NCI-H510A (cell line): ENCODE data around the gene TPGS2.
A peak's percentile ranks its signal among the peaks of the same experiment; 100 is the strongest.
"Not testable (repeated sequence)": the region's sequence is repeated elsewhere in the genome, so short reads cannot be mapped to it uniquely, and the experiment has no call there.

ENCODE experiments used
- DNase-seq: peaks from one replicate; lab custom pipeline; 2025; lab: John Stamatoyannopoulos, UW

TPGS2 gene

DNA sequence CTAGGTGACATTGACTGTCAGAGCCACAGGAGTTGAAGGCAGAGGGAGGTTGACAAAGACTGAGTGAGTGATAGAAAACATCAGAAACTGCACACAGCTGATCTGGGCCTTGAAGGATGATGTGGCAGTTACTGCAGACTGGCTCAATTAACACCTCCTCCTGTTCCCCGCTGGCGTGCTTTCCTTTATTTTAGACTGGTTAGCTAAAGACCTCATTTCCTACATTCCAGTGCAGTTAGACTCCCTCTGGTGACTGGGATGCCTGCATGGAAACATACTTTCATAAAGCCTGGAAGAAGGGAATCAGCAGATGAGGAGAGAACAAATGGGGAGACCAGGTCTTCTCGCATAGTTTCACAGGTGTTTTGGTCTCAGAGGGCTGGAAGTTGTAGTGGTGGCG is 7.1 kb downstream of the TPGS2 start:
- no peak for DNase-seq

DNA sequence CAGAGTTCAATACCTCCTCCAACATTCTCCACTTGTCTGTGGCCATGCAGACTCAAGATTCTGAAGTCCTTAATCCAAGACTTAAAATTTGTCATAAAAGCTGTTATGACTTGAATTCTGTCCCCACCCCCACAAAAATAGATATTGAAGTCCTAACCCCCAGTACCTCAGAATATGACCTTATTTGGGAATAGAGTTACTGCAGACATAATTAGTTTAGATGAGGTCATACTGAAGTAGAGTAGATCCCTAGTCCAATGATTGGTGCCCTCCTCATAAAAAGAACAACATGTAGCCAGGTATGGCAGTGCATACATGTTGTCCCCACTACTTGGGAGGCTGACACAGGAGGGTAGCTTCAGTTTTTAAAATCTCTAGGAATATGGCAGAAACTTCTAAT is 9.2 kb downstream of the TPGS2 start:
- DNase-seq = no peak

DNA sequence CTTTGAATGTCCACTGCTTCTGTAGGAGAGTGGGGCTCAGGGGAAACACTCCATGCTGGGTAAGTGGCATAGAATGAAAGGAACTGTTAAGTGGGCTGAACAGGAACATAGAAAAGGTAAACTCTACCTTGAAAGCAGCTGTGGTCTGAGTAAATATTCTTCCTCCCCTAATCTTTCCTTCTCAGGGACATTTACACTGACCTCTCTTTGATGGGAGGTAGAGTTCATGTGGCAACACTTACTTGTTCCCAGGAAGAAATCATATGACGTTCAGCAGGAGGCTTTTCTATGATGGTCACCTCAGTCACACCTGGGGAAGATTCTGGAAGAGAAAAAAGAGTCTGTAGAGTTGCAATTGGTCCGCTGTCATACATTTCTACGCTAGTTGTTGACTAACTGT is 10.2 kb downstream of the TPGS2 start:
- DNase-seq = no peak

DNA sequence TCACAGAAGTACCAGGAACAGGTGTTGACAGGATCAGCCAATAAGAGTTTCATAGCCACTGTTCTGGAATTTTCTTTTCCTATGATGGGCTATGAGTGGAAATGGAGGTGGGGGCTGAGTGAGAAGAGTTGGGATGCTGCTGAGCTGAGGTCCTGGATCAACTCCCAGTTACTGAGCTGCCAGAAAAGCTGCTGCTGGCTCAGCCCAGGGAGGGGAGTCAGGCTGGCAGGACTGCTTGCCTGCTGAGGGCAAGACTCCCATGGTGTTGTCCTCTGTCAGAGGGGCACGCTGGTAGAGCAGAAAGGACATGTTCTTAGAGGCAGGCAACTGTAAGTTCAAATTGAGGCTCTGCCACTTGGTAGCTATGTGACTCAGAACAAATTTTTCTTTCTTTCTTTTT is 11.8 kb downstream of the TPGS2 start:
- no peak for DNase-seq

DNA sequence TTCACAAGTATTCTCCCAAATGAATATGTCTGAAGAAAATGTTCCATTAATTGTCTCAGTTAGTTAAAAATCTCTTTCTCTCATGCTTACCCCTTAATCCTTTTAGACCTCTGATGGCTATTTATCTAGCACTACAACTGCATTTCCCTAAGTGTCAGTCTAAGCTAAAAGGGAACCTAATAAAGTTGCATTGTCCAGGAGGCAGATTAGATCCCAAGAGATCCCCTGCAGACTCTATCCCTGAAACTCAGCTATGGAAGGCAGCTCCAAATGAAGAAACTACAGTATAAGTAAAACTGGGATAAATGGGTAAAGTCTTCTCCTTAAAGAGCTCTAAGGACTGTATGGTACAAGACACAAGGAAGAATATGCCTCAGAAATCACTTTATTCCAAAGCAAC is 12.7 kb downstream of the TPGS2 start:
- not testable (repeated sequence) for DNase-seq

DNA sequence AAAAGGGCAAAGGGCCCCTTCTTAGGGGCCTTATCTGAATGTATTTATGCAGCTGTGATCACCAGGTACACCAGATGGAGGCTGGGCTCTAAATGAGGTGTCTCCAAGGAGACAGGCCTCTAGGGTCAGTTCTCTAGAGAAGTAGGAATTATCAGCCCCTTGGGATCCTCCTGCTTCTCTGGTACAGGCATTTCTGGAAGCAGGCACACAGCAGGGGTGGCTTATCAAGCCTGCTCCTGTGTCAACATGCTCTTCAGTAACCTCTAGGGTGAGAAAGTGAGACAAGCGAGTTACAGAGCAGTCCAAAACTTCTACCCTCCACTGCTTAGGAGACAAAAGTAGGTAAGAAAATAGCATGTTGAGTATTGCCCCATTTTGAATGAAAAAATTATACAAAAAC is 13.8 kb downstream of the TPGS2 start:
- DNase-seq = no peak

DNA sequence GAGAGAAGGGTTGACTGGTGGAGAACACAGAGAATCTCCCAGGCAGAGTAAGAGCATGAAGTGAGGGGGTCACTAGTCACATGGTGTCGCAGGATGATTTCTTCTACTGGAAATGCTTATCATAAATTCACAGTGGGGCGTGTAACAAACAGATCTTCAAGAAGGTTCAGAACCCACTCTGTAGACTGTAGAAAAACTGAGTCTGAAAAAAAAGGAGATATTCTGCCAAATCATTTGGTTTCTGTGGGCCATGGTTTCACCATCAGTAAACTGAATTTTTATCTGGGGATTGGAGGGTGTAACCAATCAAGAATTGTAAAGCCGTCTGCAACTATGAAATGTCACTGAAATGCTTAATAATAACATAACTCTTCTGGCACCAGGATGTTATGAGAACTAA is 15.0 kb downstream of the TPGS2 start:
- DNase-seq = no peak

DNA sequence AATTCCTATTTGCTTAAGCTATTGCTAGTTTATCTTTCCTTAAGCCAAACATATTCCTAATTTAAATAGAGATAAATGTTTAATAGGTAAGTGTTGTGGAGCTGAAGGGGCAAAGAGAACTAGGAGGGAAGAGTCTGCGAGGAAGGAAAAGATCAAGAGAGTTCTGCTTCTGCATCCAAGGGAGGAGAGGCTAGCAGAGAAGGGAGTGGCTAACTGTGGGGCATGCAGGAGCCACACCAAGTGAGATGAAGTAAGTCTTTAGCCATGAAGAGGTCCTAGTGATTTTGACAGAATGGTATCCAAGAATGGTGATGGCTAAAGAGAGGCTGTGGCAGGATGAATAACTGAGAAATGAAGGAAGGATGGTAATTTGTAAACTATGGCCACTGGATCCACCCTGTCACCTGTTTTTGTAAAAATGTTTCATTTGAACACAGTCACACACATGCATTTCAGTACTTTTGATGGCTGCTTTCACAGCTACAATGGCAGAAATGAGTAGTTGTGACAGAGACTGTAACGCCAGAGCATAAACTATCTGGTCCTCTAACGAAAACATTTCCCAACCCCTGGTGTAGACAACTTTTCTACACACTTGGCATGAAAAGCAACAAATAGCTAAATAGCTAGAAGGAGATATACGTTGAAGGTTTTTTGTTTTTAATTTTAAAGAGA is 15.6 kb downstream of the TPGS2 start:
- DNase-seq = no peak

DNA sequence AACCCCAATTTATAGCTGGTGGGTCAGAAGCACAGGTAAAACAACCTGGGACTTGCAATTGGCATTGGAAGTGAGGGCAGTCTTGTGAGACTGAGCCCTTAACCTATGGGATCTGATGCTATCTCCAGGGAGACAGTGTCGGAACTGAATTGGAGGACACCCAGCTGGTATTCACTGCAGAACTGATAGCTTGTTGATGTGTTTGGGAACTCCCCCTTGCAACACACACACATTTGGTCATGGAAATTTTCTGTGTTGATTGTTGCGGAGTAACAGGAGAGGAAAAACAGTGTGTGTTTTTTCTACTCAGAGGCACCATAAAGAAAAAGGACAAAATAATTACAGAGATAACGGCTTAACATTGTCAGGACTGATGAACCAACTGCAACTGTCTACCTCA is 16.1 kb downstream of the TPGS2 start:
- DNase-seq = no peak

DNA sequence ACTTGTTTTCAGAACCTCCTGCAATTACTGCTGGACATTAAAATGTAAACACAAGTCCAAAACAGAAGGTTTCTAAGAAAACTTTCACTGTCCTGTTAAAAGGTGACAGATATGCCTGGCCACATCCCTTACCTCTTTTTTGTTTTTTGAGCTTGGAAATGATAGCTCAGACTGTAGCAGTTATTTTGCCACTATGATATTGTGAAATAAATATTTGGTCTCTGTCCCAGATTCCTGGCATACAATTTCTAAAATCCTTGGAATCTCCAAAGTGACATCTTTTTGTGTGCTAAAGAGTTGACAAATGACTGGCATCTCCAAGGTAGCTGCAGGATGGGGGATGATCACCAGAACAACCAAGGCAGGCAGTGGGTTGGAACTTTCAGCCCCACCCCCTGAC is 16.8 kb downstream of the TPGS2 start:
- DNase-seq = no peak

DNA sequence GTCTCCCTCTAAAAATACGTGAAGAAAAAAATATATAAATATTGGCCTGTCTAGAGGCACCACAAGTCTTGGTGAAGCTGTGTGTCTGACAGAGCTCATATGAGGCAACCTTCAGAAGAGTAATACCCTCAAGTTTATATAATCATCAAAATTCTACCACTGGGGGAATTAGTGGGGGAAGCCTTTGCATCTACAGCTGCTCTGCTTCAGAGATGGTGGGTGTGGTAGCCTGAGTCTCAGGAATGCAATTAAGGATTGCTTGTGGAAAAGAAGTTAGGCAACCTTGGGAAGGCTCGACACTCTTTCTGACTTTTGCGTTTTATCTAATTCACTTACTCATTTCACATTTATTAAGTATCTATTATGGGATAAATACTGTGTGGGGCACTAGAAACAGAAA is 17.4 kb downstream of the TPGS2 start:
- no peak for DNase-seq

DNA sequence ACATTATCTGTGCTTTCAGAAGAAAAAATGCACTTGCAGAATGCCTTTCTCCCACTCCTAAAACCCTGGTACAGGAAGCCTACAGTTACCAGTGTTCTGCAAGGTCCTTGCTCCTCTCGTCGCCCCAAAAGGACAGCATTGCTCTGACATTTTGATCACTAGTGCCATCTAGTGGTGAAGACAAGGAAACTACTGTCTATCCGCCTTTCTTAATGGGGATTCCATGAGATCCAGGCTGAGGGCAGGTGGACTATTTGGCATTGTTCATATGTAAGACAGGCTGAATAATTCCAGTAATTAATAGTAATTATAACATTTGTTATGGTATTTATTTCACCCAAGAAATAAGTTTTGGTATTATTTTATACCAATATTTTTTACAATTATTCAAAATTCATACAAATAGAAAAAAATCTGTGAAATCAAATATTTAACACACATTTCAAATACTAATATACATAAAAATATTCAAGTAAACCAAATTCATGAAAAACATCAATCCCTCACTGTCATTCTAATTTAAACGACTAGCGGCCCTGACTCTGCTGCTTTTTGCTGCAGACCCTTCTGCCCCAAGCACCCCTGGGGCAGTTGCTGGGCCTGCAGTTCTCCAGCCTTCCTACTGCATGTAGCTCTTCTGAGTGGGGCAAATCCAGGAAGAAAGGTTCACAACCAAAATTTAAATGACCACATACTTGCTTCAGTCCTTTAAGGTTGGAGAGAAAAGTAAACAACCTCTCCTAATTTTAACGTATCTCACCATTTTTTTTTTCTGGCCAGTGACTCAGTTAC is 19.0 kb downstream of the TPGS2 start:
- peak; percentile 47 for DNase-seq

DNA sequence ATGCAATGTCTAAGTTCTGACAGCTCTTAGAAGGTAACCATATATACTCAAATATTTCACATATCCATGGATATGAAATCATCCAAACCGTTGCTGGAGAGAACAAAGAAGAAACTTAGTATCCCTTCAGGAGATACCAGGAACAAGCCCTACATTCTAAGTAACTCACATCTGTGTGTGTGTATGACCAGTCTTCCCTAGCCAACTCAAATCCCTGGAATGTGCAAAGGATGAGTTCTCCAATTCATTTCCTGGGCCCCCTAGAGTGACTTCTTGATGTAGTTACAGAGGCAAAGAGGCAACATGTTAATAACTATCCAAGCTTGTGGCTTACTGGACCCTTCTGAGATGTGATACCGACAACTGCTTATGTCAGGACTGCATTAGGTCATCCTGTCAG is 20.1 kb downstream of the TPGS2 start:
- no peak for DNase-seq

DNA sequence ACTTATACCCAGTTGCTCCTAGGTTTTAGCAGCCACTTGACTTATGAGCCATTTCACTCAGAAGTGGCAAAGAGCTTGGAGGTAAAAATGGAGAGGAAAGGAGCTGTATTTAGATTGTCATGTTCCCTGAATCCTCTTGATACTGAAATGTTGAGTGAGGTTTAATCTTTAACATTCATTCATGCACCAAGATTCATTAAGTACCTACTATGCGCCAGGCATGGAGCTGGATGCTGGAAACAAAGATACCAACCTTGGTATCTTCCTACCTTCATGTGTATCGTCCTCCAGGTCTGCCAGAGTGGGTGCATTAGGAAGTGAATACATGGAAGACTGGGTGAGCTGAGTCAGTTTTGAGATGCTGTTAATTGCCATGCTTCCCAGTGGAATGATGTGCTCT is 23.7 kb downstream of the TPGS2 start:
- no peak for DNase-seq

DNA sequence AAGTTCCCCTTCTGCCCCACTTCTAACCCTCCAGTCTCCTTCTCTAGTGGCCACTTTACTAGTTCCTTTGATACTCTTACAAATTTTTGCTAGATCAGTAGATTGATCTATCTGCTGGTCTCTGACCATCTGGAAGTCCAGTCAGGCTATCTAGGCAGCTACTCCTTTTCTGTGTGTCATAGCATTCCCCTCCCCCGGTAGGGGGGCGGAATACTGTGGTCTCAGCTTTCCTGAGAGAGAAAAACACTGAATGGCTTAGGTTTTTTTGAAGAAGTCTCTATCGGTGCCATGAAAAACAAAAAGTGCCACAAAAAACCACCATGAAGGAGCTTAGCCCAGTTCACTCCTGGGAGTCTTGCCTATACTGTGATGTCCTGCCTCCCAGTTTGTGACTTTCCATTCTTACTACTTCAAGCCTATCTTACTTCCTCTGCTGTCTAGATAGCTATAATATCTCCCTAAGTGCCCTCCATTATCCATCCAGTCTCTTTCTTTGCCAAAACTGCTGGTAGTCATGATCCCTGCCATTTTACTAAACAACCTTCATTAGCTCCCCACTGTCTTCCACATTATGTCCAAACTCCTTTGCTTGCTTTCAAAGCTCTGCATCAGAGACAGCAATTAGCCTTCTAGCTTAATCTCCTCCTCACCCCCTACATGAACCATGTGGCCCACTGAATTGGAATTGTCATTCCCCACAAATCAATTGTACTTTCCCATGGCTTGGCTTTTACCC is 29.9 kb downstream of the TPGS2 start:
- no peak for DNase-seq

DNA sequence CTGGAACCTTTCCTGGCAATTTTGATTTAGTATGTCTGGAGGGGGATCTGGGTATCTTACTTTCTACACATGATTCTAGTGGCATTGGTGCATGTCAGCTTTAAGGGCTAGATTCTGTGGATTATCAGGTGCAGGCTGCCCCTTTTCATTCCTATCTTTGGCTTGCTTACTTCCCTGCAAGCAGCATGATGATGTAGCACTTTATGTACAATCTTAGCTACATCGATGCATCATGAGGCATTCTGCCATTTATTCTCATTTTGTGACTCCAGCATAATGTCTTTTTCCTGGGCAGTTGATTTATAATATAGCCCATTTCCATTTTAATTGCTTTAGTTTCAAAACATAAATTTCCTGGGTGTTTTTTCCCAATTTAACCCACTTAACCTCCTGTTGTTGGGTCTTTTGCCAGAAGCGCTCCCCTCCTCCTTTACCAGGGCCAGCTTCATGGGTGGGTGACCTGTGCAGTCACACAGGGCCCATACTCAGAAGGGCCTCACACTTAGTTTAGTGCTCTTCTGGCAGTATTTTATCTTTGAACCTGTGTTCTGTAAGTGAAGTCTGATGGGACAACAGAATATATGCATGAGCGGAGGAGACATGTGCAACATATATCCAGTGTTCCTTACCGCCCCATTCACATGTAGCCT is 36.0 kb downstream of the TPGS2 start:
- DNase-seq = no peak

DNA sequence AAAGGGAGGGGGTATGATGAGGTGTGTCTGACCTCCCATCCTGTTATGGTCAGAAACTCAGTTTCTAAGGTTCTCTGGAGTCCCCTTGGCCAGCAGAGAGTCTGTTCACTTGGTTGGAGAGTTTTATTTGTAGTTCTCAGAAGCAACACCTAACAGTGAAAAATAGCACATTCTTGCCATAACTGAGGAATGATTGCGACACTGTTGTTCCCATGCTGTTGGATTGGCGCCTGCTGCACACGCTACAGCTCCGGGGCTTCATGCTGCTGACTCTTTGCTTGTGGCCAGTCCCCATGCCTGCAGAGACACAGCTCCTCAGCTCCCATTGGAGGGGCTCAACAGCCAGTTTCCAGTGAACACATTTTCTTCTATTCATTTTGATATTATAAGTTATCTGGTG is 42.1 kb downstream of the TPGS2 start:
- DNase-seq = no peak

DNA sequence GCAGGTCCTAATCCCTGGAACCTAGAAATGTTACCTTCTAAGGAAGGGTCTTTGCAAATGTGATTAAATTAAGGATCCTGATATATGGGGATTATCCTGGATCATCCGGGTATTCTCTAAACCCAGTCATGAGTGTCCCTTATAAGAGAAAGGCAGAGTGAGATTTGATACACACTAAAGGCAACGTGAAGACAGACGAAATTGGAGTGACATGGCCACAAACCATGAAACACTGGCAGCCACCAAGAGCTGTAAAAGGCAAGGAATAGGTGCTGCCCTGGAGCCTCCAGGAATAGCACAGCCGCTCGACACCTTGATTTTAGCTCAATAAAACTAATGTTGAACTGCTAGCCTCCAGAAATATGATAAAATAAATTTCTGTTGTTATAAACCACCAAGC is 45.0 kb downstream of the TPGS2 start:
- DNase-seq = no peak

DNA sequence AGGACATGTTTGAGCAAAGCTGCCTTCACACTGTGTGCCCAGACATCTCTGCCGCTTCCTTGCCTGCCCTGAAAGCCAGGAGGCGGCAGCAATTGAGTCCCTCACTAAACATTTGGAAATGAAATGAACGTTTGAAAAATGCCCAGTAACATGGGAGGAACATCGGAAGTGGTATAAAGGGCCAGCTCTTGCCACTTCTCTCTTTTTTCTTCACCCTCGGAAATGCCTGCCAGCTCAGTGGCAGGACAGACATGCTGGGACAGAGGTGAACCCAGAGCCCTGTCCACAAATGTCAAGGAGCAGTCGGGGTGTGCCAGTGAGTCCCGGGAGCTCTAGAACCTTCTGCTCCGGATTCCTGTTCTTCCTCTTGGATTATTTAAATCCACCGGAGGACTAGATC is 46.1 kb downstream of the TPGS2 start:
- DNase-seq = no peak

DNA sequence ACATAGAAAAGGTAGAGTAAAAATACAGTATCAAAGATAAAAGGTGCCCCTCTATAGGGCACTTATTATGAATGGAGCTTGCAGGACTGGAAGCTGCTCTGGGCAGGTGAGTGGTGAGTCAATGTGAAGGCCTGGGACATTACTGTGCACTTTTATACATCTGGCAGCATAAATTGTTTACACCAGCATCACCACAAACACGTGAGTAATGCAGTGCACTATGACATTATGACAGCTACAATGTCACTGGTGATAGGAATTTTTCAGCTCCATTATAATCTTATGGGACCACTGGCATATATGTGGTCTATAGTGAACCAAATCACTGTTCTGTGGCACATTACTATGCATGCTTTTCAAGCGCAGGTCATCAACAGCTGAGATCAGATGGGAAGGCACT is 48.1 kb downstream of the TPGS2 start:
- DNase-seq = no peak

DNA sequence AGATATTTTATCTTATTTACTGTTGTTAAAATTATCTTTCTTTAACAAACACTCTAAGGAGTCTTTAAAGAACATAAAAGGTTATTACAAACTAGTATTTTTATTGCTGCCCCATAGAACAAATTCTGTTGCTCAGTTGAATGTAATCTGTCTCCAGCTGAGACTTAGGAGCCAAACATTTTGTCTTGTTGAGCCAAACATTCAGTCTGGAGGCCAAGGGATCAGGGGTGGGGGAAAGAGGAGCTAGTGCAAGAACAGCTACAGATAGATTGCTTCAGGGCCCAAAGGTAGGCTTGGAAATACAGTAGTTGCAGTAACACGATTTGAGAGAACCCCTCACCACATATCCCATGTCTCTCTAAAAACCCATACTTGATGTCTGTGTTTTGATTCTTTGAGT is 51.2 kb downstream of the TPGS2 start:
- DNase-seq = no peak

DNA sequence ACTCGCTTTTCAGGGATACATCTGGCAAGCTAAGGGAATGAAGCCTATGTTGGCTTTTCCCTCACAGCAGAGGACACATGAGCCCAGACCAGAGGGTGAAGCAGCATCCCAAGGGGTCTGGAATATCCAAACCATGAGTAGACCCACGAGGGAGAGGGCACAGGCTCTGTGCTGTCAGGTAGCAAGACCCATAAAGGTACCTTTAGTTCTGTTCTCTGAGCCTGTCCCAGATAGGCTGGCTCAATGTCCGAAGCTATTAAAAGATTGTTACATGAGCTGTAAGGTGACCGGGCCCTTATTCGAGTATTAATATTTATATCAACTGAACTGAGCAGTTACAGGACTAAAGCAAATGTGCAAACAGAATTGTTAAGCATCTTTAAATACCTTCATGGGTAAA is 52.2 kb downstream of the TPGS2 start:
- DNase-seq = no peak

DNA sequence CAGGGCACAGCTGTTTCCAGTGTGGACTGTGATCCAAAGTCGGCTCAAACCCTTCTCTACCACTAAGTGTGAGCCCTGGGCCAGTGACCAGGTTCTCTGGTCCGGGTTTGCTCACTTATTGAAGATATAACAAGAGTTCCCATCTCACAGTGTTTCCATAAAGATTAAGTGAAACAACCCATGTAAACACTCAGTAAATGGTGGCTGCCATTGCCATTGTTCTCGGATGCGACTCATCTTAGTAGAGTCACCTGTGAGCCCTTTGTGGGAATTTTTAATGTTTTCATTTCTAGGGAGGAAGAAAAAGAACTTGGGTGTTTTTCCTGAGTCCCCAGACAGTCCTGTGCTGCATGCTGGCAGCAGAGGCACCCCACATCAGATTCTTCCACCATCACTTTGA is 53.4 kb downstream of the TPGS2 start:
- no peak for DNase-seq
